HG02938 (cell line): ENCODE data around the gene UGT1A7.

Source experiments
- ATAC-seq: cut with Tn5 transposase; IDR thresholded peaks from one replicate; pipeline ENCODE4 v1.9.1; 2021; ENCODE audit warnings: mild to moderate bottlenecking, moderate library complexity; ENCODE audit not compliant: unreplicated experiment

The UGT1A7 gene

GRCh38 chr2:233760043-233760442 lies 78.3 kb downstream of the UGT1A7 start, which contains the start of gene UGT1A1:
Gene UGT1A1 (plus strand): TSS chr2:233760270. CDS start chr2:233760288, 18 bp downstream.
- no peak for ATAC-seq

- no peak for ATAC-seq
Measured at GRCh38 chr2:233761040-233761769, 79.5 kb downstream of the UGT1A7 start.

GRCh38 chr2:233764264-233764663 lies 82.6 kb downstream of the UGT1A7 start:
- ATAC-seq: no peak

- ATAC-seq: no peak
Measured at GRCh38 chr2:233764761-233765160, 83.1 kb downstream of the UGT1A7 start.

- ATAC-seq: no peak
Measured at GRCh38 chr2:233766416-233766815, 84.7 kb downstream of the UGT1A7 start.

GRCh38 chr2:233768076-233768475 lies 86.4 kb downstream of the UGT1A7 start:
- ATAC-seq: no peak

GRCh38 chr2:233769260-233769659 lies 87.6 kb downstream of the UGT1A7 start:
- no peak for ATAC-seq

GRCh38 chr2:233772153-233772552 lies 90.5 kb downstream of the UGT1A7 start:
- no peak for ATAC-seq

- ATAC-seq: no peak
Measured at GRCh38 chr2:233772583-233772982, 90.9 kb downstream of the UGT1A7 start.

- ATAC-seq: no peak
Measured at GRCh38 chr2:233773854-233774253, 92.2 kb downstream of the UGT1A7 start.

GRCh38 chr2:233775414-233775813 lies 93.7 kb downstream of the UGT1A7 start:
- ATAC-seq: no peak

GRCh38 chr2:233778030-233778429 lies 96.3 kb downstream of the UGT1A7 start, which contains the start of gene MROH2A:
Gene MROH2A (plus strand): TSS chr2:233778330. CDS start chr2:233779359, 1,029 bp downstream.
- no peak for ATAC-seq

- ATAC-seq: no peak
Measured at GRCh38 chr2:233779722-233780121, 98.0 kb downstream of the UGT1A7 start.

GRCh38 chr2:233780771-233781170 lies 99.1 kb downstream of the UGT1A7 start:
- no peak for ATAC-seq

- ATAC-seq: no peak
Measured at GRCh38 chr2:233789554-233789953, 107.9 kb downstream of the UGT1A7 start.

- no peak for ATAC-seq
Measured at GRCh38 chr2:233791151-233791882, 109.6 kb downstream of the UGT1A7 start.

GRCh38 chr2:233791883-233792329 lies 110.2 kb downstream of the UGT1A7 start:
- no peak for ATAC-seq

GRCh38 chr2:233792720-233793119 lies 111.0 kb downstream of the UGT1A7 start:
- no peak for ATAC-seq

- ATAC-seq: no peak
Measured at GRCh38 chr2:233793465-233794127, 111.9 kb downstream of the UGT1A7 start.

GRCh38 chr2:233794128-233794658 lies 112.5 kb downstream of the UGT1A7 start:
- ATAC-seq: no peak

- no peak for ATAC-seq
Measured at GRCh38 chr2:233795735-233796171, 114.1 kb downstream of the UGT1A7 start.
